Breast epithelium (tissue), 4 donors: ENCODE results near the gene ADH4. TPM values are rescaled to one million over a fixed set of nuclear protein-coding genes. Genes with fewer than 3 reads are reported as not detected.
"Not testable (repeated sequence)": the region's sequence is repeated elsewhere in the genome, so short reads cannot be mapped to it uniquely, and the experiment has no call there.

Experiments used
- DNase-seq, 2 donors: peaks; one replicate each; pipeline ENCODE4 v3.0.0-alpha.2; 2019; ENCODE audit warnings: low spot score in 2 of 2
- H3K27ac ChIP-seq, 2 donors: fragments of 200-600 bp; sonication (generic) in 1 of 2; one replicate each; pipeline ENCODE4 v1.5.1; 2016 to 2019; ENCODE audit warnings: mild to moderate bottlenecking in 1 of 2
- H3K27me3 ChIP-seq, 2 donors: fragments of 200-600 bp; sonication (generic) in 1 of 2; one replicate each; pipeline versions ENCODE4 v1.5.1 to v1.6.0; 2017 to 2019; ENCODE audit warnings: control low read depth in 1 of 2, mild to moderate bottlenecking in 1 of 2
- H3K36me3 ChIP-seq: fragments of 200-600 bp; one replicate; pipeline ENCODE4 v1.5.1; 2019
- H3K4me1 ChIP-seq, 2 donors: fragments of 200-600 bp; sonication (generic); one replicate each; pipeline ENCODE4 v1.5.1; 2016 to 2019; ENCODE audit warnings: control low read depth in 1 of 2
- H3K4me3 ChIP-seq, 3 donors: fragments of 200-600 bp; sonication (generic); 1 replicate in 2 of 3; 2 replicates in 1 of 3; pipeline ENCODE4 v1.5.1; 2016 to 2019; ENCODE audit warnings: mild to moderate bottlenecking in 3 of 3, moderate library complexity in 2 of 3
- H3K9me3 ChIP-seq, 2 donors: fragments of 200-600 bp; sonication (generic) in 1 of 2; one replicate each; pipeline ENCODE4 v1.5.1; 2016 to 2019; ENCODE audit warnings: control low read depth in 1 of 2
- CTCF ChIP-seq, 3 donors: fragments of 450-650 bp; IDR thresholded peaks; one replicate each; pipeline ENCODE4 v1.5.1; 2016 to 2017; ENCODE audit warnings: antibody characterized with exemption in 3 of 3, mild to moderate bottlenecking in 3 of 3, moderate library complexity in 3 of 3
- POLR2A ChIP-seq: fragments of 450-650 bp; IDR thresholded peaks from one replicate; pipeline ENCODE4 v1.6.1; 2016; ENCODE audit warnings: antibody characterized with exemption, mild to moderate bottlenecking, moderate library complexity
- POLR2AphosphoS5 ChIP-seq, 3 donors: sonication (generic); formaldehyde crosslinking; IDR thresholded peaks; one replicate each; pipeline ENCODE4 v1.6.1; 2017; ENCODE audit warnings: antibody characterized with exemption in 3 of 3
- intact Hi-C: fragments of 100-400 bp; cut with DNase I; formaldehyde crosslinking; loops from one replicate; pipeline ENCODE4 v1.15.1; 2023; ENCODE audit warnings: low total_unique reads
- total RNA-seq, 3 donors: library from RNA; depleted of rRNA; stranded (reverse); fragments of >200 nt; gene quantifications; one replicate each; pipeline ENCODE4 v1.1.0, GENCODE V29; 2016

The ADH4 gene
- total RNA-seq, 3 donors from 2014 or later: 0.48 to 27.5 (median 7.9) TPM

GRCh38 chr4:99121008-99121407 is 23.1 kb downstream of the ADH4 start:
- TF ChIP-seq CTCF (IDR thresholded peaks at IDR 0.05) (no peak), POLR2AphosphoS5 (IDR thresholded peaks at IDR 0.05) (no peak), POLR2A (no peak)
- H3K9me3 ChIP-seq: no peaks in the 10 kb centered on the region
- H3K36me3 ChIP-seq: no peaks in the 10 kb centered on the region
- H3K4me1 ChIP-seq: no peaks in the 10 kb centered on the region
- H3K27me3 ChIP-seq: no peaks in the 10 kb centered on the region
- no peak overlapping the region for H3K4me3 ChIP-seq
- H3K27ac ChIP-seq: no peak overlapping the region
- DNase-seq: no peak
- intact Hi-C loops: no loop called here

DNA sequence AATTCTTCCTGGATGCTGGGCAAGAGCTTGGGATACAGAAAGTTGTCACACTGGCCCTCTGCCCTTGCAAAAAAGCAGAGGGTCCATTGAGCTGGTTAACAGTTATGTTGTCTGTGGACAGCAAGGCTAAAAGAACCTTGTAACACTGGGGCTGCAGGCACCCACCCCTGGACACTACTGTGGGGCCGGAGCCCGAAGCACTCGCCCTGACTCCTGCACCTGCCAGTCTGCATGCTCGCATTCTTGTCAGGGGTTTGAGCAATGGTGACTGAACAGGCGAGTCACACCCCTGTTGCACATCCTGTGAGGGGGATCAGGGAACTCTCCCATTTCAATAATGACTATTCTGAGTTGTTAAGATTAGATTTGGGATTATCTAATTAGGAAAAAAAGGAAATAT is 23.6 kb downstream of the ADH4 start:
- no peaks in the 10 kb centered on the region for H3K36me3 ChIP-seq
- no peak for DNase-seq
- no peaks in the 10 kb centered on the region for H3K27me3 ChIP-seq
- intact Hi-C loops: no loop called here
- H3K27ac ChIP-seq: no peak overlapping the region
- TF ChIP-seq POLR2AphosphoS5 (IDR thresholded peaks at IDR 0.05) (no peak), CTCF (IDR thresholded peaks at IDR 0.05) (no peak), POLR2A (no peak)
- no peaks in the 10 kb centered on the region for H3K9me3 ChIP-seq
- no peaks in the 10 kb centered on the region for H3K4me1 ChIP-seq
- no peak overlapping the region for H3K4me3 ChIP-seq

GRCh38 chr4:99117876-99118693 is 26.0 kb downstream of the ADH4 start:
- no peak for DNase-seq
- Histone ChIP-seq H3K27ac (no peak overlapping the region), H3K4me3 (no peak overlapping the region), H3K9me3 (no peaks in the 10 kb centered on the region), H3K36me3 (no peaks in the 10 kb centered on the region), H3K4me1 (no peaks in the 10 kb centered on the region), H3K27me3 (no peaks in the 10 kb centered on the region)
- TF ChIP-seq POLR2AphosphoS5 (IDR thresholded peaks at IDR 0.05): no peak
- TF ChIP-seq POLR2A: no peak
- TF ChIP-seq CTCF (IDR thresholded peaks at IDR 0.05): no peak
- intact Hi-C loops: no loop called here

- intact Hi-C loops, H3K27ac ChIP-seq, H3K4me1 ChIP-seq, H3K4me3 ChIP-seq, H3K9me3 ChIP-seq, DNase-seq, H3K27me3 ChIP-seq, H3K36me3 ChIP-seq: not testable (repeated sequence)
Observed at GRCh38 chr4:99117122-99117841, 26.8 kb downstream of the ADH4 start.

DNA sequence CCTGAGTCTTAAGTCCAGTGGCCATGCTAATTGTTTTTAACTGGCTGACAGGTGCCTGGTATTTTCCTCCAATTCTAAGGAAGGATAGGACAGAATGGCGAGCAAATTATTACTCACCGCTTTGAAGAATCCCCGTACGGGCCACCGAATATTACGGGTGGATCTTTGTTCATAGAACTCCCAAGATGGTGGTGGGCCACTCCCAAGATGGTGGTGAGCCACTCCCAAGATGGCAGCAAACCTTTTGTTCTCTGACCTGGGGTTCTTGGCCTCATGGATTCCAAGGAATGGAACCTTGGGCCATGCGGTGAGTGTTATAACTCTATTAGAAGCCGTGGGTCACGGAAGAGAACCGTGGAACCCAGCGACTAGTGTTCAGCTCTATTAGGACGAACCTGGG is 34.8 kb downstream of the ADH4 start:
- H3K36me3 ChIP-seq, H3K27me3 ChIP-seq, H3K9me3 ChIP-seq, intact Hi-C loops, H3K27ac ChIP-seq, DNase-seq, H3K4me1 ChIP-seq, H3K4me3 ChIP-seq: not testable (repeated sequence)

GRCh38 chr4:99104153-99104552 is 39.9 kb downstream of the ADH4 start:
- TF ChIP-seq POLR2A: no peak
- no peak for TF ChIP-seq CTCF (IDR thresholded peaks at IDR 0.05)
- no peak for TF ChIP-seq POLR2AphosphoS5 (IDR thresholded peaks at IDR 0.05)
- Histone ChIP-seq H3K4me3 (no peak overlapping the region), H3K36me3 (no peaks in the 10 kb centered on the region), H3K9me3 (no peaks in the 10 kb centered on the region), H3K27ac (no peak overlapping the region), H3K27me3 (no peaks in the 10 kb centered on the region), H3K4me1 (no peaks in the 10 kb centered on the region)
- DNase-seq: no peak
- intact Hi-C loops: no loop called here
